Measurements from ENCODE around the gene CD55. TPM values are rescaled to one million over a fixed set of nuclear protein-coding genes. Genes with fewer than 3 reads are reported as not detected.

The CD55 gene
- total RNA-seq, 1 experiment from 2014 or later, result 0.71 TPM

DNA sequence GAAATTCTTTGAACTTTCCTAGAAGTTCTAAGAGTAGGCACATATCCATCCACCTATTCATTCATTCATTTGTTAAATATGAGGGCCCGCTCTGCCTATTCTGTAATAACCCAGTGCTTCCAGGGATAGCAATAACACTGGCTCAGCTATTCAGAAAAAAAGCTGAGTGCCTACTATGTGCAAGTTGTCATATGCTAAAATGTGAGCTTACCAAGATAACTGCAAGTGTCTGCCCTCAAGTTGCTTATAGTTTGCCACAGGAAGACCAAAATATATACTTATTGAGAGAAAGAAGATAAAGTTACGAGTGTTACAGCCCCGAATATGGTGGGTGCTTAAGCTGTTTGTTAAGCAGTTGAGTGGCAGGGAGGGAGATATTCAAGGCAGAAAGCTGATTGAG is 39.6 kb downstream of the CD55 start:
- Histone ChIP-seq H3K4me3 (ENCODE audit: low read depth, low read length, poor library complexity, severe bottlenecking) (no peak overlapping the region), H3K4me1 (ENCODE audit: insufficient read depth, low read length, poor library complexity, severe bottlenecking) (no peaks in the 10 kb centered on the region), H3K27ac (ENCODE audit: low read depth, low read length, poor library complexity, severe bottlenecking) (no peak overlapping the region), H3K9me3 (ENCODE audit: low read depth, low read length, poor library complexity, severe bottlenecking) (no peaks in the 10 kb centered on the region), H3K27me3 (replicated peaks; ENCODE audit: insufficient read depth, low read depth, low read length, poor library complexity) (peaks cover 14% of the 10 kb centered on the region), H3K36me3 (ENCODE audit: insufficient read depth, low read length, poor library complexity, severe bottlenecking) (no peaks in the 10 kb centered on the region)
- TF ChIP-seq EZH2 (IDR thresholded peaks at IDR 0.05; ENCODE audit: borderline replicate concordance, low read depth, low read length, poor library complexity, severe bottlenecking) (no peak), CTCF (conservative IDR thresholded peaks at IDR 0.05; ENCODE audit: low read depth, low read length) (no peak)
- no TSS peak for BruUV-seq (replicated peaks)
- intact Hi-C loops (cut with micrococcal nuclease; ENCODE audit: unreplicated experiment), result no loop called here
- no peak for DNase-seq (ENCODE audit: low spot score)
- CTCF ChIA-PET, result no interaction called here
- POLR2A ChIA-PET (ENCODE audit: low non-redundant PET), result no interaction called here

GRCh38 chr1:207361889-207362288 is 40.4 kb downstream of the CD55 start:
- no peaks in the 10 kb centered on the region for H3K36me3 ChIP-seq (ENCODE audit: insufficient read depth, low read length, poor library complexity, severe bottlenecking)
- TF ChIP-seq EZH2 (IDR thresholded peaks at IDR 0.05; ENCODE audit: borderline replicate concordance, low read depth, low read length, poor library complexity, severe bottlenecking) (no peak), CTCF (conservative IDR thresholded peaks at IDR 0.05; ENCODE audit: low read depth, low read length) (no peak)
- POLR2A ChIA-PET (ENCODE audit: low non-redundant PET), result no interaction called here
- peaks cover 14% of the 10 kb centered on the region for H3K27me3 ChIP-seq (replicated peaks; ENCODE audit: insufficient read depth, low read depth, low read length, poor library complexity)
- H3K27ac ChIP-seq (ENCODE audit: low read depth, low read length, poor library complexity, severe bottlenecking), result no peak overlapping the region
- BruUV-seq (replicated peaks), result no TSS peak
- CTCF ChIA-PET, result no interaction called here
- intact Hi-C loops (cut with micrococcal nuclease; ENCODE audit: unreplicated experiment), result no loop called here
- no peaks in the 10 kb centered on the region for H3K4me1 ChIP-seq (ENCODE audit: insufficient read depth, low read length, poor library complexity, severe bottlenecking)
- H3K9me3 ChIP-seq (ENCODE audit: low read depth, low read length, poor library complexity, severe bottlenecking), result no peaks in the 10 kb centered on the region
- DNase-seq (ENCODE audit: low spot score), result no peak
- no peak overlapping the region for H3K4me3 ChIP-seq (ENCODE audit: low read depth, low read length, poor library complexity, severe bottlenecking)

- POLR2A ChIA-PET (ENCODE audit: low non-redundant PET), result no interaction called here
- TF ChIP-seq EZH2 (IDR thresholded peaks at IDR 0.05; ENCODE audit: borderline replicate concordance, low read depth, low read length, poor library complexity, severe bottlenecking) (no peak), CTCF (conservative IDR thresholded peaks at IDR 0.05; ENCODE audit: low read depth, low read length) (no peak)
- no TSS peak for BruUV-seq (replicated peaks)
- H3K4me1 ChIP-seq (ENCODE audit: insufficient read depth, low read length, poor library complexity, severe bottlenecking), result no peaks in the 10 kb centered on the region
- no peak overlapping the region for H3K27ac ChIP-seq (ENCODE audit: low read depth, low read length, poor library complexity, severe bottlenecking)
- DNase-seq (ENCODE audit: low spot score), result no peak
- H3K36me3 ChIP-seq (ENCODE audit: insufficient read depth, low read length, poor library complexity, severe bottlenecking), result no peaks in the 10 kb centered on the region
- peaks cover 12% of the 10 kb centered on the region for H3K27me3 ChIP-seq (replicated peaks; ENCODE audit: insufficient read depth, low read depth, low read length, poor library complexity)
- H3K4me3 ChIP-seq (ENCODE audit: low read depth, low read length, poor library complexity, severe bottlenecking), result no peak overlapping the region
- no peaks in the 10 kb centered on the region for H3K9me3 ChIP-seq (ENCODE audit: low read depth, low read length, poor library complexity, severe bottlenecking)
- intact Hi-C loops (cut with micrococcal nuclease; ENCODE audit: unreplicated experiment), result no loop called here
- CTCF ChIA-PET, result no interaction called here
Measured at GRCh38 chr1:207362962-207363860, 41.7 kb downstream of the CD55 start.
